Suprapubic skin (tissue), 4 donors: ENCODE results near the gene PXYLP1. TPM values are rescaled to one million over a fixed set of nuclear protein-coding genes. Genes with fewer than 3 reads are reported as not detected.
A peak's percentile ranks its signal among the peaks of the same experiment; 100 is the strongest.

Source experiments
- DNase-seq, 2 donors: peaks; one replicate each; pipeline ENCODE4 v3.0.0-alpha.2; 2019; ENCODE audit warnings: low spot score in 2 of 2
- H3K27ac ChIP-seq: fragments of 200-600 bp; sonication (generic); one replicate; pipeline ENCODE4 v1.5.1; 2019
- H3K27me3 ChIP-seq: fragments of 200-600 bp; sonication (generic); one replicate; pipeline ENCODE4 v1.5.1; 2019
- H3K36me3 ChIP-seq: fragments of 200-600 bp; sonication (generic); one replicate; pipeline ENCODE4 v1.5.1; 2019
- H3K4me1 ChIP-seq: fragments of 200-600 bp; sonication (generic); one replicate; pipeline ENCODE4 v1.5.1; 2019
- H3K4me3 ChIP-seq: fragments of 200-600 bp; sonication (generic); one replicate; pipeline ENCODE4 v1.5.1; 2019; ENCODE audit warnings: mild to moderate bottlenecking
- H3K9me3 ChIP-seq: fragments of 200-600 bp; sonication (generic); one replicate; pipeline ENCODE4 v1.5.1; 2019
- CTCF ChIP-seq, 2 donors: fragments of 200-600 bp in 1 of 2; fragments of 450-650 bp in 1 of 2; sonication (generic) in 1 of 2; IDR thresholded peaks; one replicate each; pipeline ENCODE4 v1.5.1; 2016 to 2019; ENCODE audit warnings: antibody characterized with exemption in 2 of 2, mild to moderate bottlenecking in 1 of 2, moderate library complexity in 1 of 2
- EP300 ChIP-seq: sonication (generic); formaldehyde crosslinking; IDR thresholded peaks from one replicate; pipeline ENCODE4 v1.6.1; 2017; ENCODE audit warnings: antibody characterized with exemption
- POLR2A ChIP-seq, 2 donors: fragments of 450-650 bp; IDR thresholded peaks; one replicate each; pipeline ENCODE4 v1.6.1; 2017; ENCODE audit warnings: antibody characterized with exemption in 2 of 2, mild to moderate bottlenecking in 2 of 2, moderate library complexity in 2 of 2
- POLR2AphosphoS5 ChIP-seq, 3 donors: sonication (generic); formaldehyde crosslinking; IDR thresholded peaks; one replicate each; pipeline ENCODE4 v1.6.1; 2017; ENCODE audit warnings: antibody characterized with exemption in 3 of 3
- WGBS: methylation state at CpG from one replicate; pipeline ENCODE4 v1.1.5; 2018; 5-methylcytosine and 5-hydroxymethylcytosine counted together
- total RNA-seq, 4 donors: library from RNA; depleted of rRNA; stranded (reverse); fragments of >200 nt; gene quantifications; one replicate each; pipeline ENCODE4 v1.1.0, GENCODE V29; 2016

PXYLP1 gene
- total RNA-seq, 4 donors from 2014 or later: 6.7 to 11.8 (median 9.5) TPM

- H3K27ac ChIP-seq: no peak overlapping the region
- 77% methylated on average over 3 of the region's 3 CpGs for WGBS
Observed at GRCh38 chr3:141229132-141229531, 2.5 kb upstream of the PXYLP1 start.

GRCh38 chr3:141230293-141230692 is 1.3 kb upstream of the PXYLP1 start:
- Histone ChIP-seq H3K36me3 (no peaks in the 10 kb centered on the region), H3K4me1 (peaks cover 22% of the 10 kb centered on the region), H3K4me3 (no peak overlapping the region), H3K9me3 (no peaks in the 10 kb centered on the region), H3K27ac (no peak overlapping the region), H3K27me3 (no peaks in the 10 kb centered on the region)
- no peak for DNase-seq
- no peak for TF ChIP-seq POLR2AphosphoS5 (IDR thresholded peaks at IDR 0.05)
- TF ChIP-seq EP300: no peak
- TF ChIP-seq POLR2A (IDR thresholded peaks at IDR 0.05): no peak
- TF ChIP-seq CTCF (IDR thresholded peaks at IDR 0.05): no peak
- 94% methylated on average over 11 of the region's 11 CpGs for WGBS

More at GRCh38 chr3:141229132-141229531, 2.5 kb upstream of the PXYLP1 start:
- no peaks in the 10 kb centered on the region for H3K27me3 ChIP-seq
- TF ChIP-seq EP300 (no peak), POLR2A (IDR thresholded peaks at IDR 0.05) (no peak), CTCF (IDR thresholded peaks at IDR 0.05) (no peak), POLR2AphosphoS5 (IDR thresholded peaks at IDR 0.05) (no peak)
- no peaks in the 10 kb centered on the region for H3K9me3 ChIP-seq
- DNase-seq: no peak
- H3K36me3 ChIP-seq: no peaks in the 10 kb centered on the region
- peaks cover 22% of the 10 kb centered on the region for H3K4me1 ChIP-seq
- no peak overlapping the region for H3K4me3 ChIP-seq

GRCh38 chr3:141231952-141232823 is 563 bp downstream of the PXYLP1 start:
- peak in 1 of 2 donors; percentile 76 for DNase-seq
- Histone ChIP-seq H3K4me1 (peaks cover 22% of the 10 kb centered on the region), H3K27ac (peak overlapping the region; percentile 74), H3K27me3 (no peaks in the 10 kb centered on the region), H3K36me3 (peaks cover 3% of the 10 kb centered on the region), H3K4me3 (peak overlapping the region; percentile 97), H3K9me3 (no peaks in the 10 kb centered on the region)
- TF ChIP-seq CTCF (IDR thresholded peaks at IDR 0.05) (no peak), POLR2AphosphoS5 (IDR thresholded peaks at IDR 0.05) (no peak), EP300 (no peak), POLR2A (IDR thresholded peaks at IDR 0.05) (no peak)
- 2% methylated on average over 40 of the region's 71 CpGs for WGBS

- Histone ChIP-seq H3K9me3 (no peaks in the 10 kb centered on the region), H3K27me3 (no peaks in the 10 kb centered on the region), H3K27ac (no peak overlapping the region), H3K4me1 (peaks cover 25% of the 10 kb centered on the region), H3K36me3 (peaks cover 3% of the 10 kb centered on the region), H3K4me3 (no peak overlapping the region)
- WGBS: 87% methylated on average over 9 of the region's 9 CpGs
- no peak for DNase-seq
- no peak for TF ChIP-seq POLR2A (IDR thresholded peaks at IDR 0.05)
Observed at GRCh38 chr3:141233457-141234161, 2.0 kb downstream of the PXYLP1 start.

GRCh38 chr3:141234283-141234682 is 2.7 kb downstream of the PXYLP1 start:
- H3K27ac ChIP-seq: no peak overlapping the region
- no peak for DNase-seq
- 70% methylated on average over 3 of the region's 3 CpGs for WGBS
- H3K36me3 ChIP-seq: peaks cover 3% of the 10 kb centered on the region
- no peak for TF ChIP-seq POLR2AphosphoS5 (IDR thresholded peaks at IDR 0.05)
- no peak for TF ChIP-seq POLR2A (IDR thresholded peaks at IDR 0.05)
- TF ChIP-seq EP300: no peak
- no peak for TF ChIP-seq CTCF (IDR thresholded peaks at IDR 0.05)
- H3K27me3 ChIP-seq: no peaks in the 10 kb centered on the region
- peaks cover 25% of the 10 kb centered on the region for H3K4me1 ChIP-seq
- H3K4me3 ChIP-seq: no peak overlapping the region
- no peaks in the 10 kb centered on the region for H3K9me3 ChIP-seq
